IPS-18c (cell line): Measurements from ENCODE around the gene NSG1.

ENCODE experiments used
- H3K4me3 ChIP-seq: 2 replicates; pipeline ENCODE4 v1.7.0; 2013; ENCODE audit warnings: low read depth, mild to moderate bottlenecking, low read length, moderate library complexity; ENCODE audit not compliant: insufficient read depth
- H3K9me3 ChIP-seq: one replicate; pipeline ENCODE4 v1.6.1; 2013; ENCODE audit warnings: mild to moderate bottlenecking, low read length, moderate library complexity; ENCODE audit not compliant: control insufficient read depth, insufficient read depth

The NSG1 gene

GRCh38 chr4:4390046-4390445, 3.1 kb downstream of the NSG1 start:
- H3K4me3 ChIP-seq: no peak overlapping the region

GRCh38 chr4:4390515-4391240, 3.8 kb downstream of the NSG1 start:
- Histone ChIP-seq H3K4me3 (no peak overlapping the region), H3K9me3 (peaks cover 3% of the 10 kb centered on the region)

More at GRCh38 chr4:4390046-4390445, 3.1 kb downstream of the NSG1 start:
- peaks cover 3% of the 10 kb centered on the region for H3K9me3 ChIP-seq

GRCh38 chr4:4391866-4392265, 5.0 kb downstream of the NSG1 start:
- Histone ChIP-seq H3K4me3 (no peak overlapping the region), H3K9me3 (peaks cover 3% of the 10 kb centered on the region)

- H3K4me3 ChIP-seq: no peak overlapping the region
- H3K9me3 ChIP-seq: peaks cover 3% of the 10 kb centered on the region
These were observed 5.7 kb downstream of the NSG1 start for GRCh38 chr4:4392501-4393183.

GRCh38 chr4:4394644-4395043, 7.7 kb downstream of the NSG1 start:
- no peak overlapping the region for H3K4me3 ChIP-seq
- H3K9me3 ChIP-seq: peaks cover 3% of the 10 kb centered on the region

GRCh38 chr4:4395371-4395770, 8.5 kb downstream of the NSG1 start:
- H3K4me3 ChIP-seq: no peak overlapping the region
- peaks cover 3% of the 10 kb centered on the region for H3K9me3 ChIP-seq

- Histone ChIP-seq H3K9me3 (peaks cover 3% of the 10 kb centered on the region), H3K4me3 (no peak overlapping the region)
These were observed 9.1 kb downstream of the NSG1 start for GRCh38 chr4:4395849-4396627.

GRCh38 chr4:4396628-4397440, 9.9 kb downstream of the NSG1 start:
- Histone ChIP-seq H3K4me3 (no peak overlapping the region), H3K9me3 (peaks cover 3% of the 10 kb centered on the region)

- no peak overlapping the region for H3K4me3 ChIP-seq
- H3K9me3 ChIP-seq: peaks cover 3% of the 10 kb centered on the region
These were observed 10.5 kb downstream of the NSG1 start for GRCh38 chr4:4397441-4397819.

GRCh38 chr4:4398430-4398829, 11.5 kb downstream of the NSG1 start:
- H3K4me3 ChIP-seq: no peak overlapping the region

GRCh38 chr4:4401036-4401435, 14.1 kb downstream of the NSG1 start:
- Histone ChIP-seq H3K4me3 (no peak overlapping the region), H3K9me3 (no peaks in the 10 kb centered on the region)

More at GRCh38 chr4:4398430-4398829, 11.5 kb downstream of the NSG1 start:
- H3K9me3 ChIP-seq: peaks cover 3% of the 10 kb centered on the region

- Histone ChIP-seq H3K4me3 (no peak overlapping the region), H3K9me3 (no peaks in the 10 kb centered on the region)
These were observed 16.1 kb downstream of the NSG1 start for GRCh38 chr4:4402966-4403365.

- H3K4me3 ChIP-seq: no peak overlapping the region
These were observed 18.6 kb downstream of the NSG1 start for GRCh38 chr4:4405358-4405962.

GRCh38 chr4:4406455-4407298, 19.8 kb downstream of the NSG1 start:
- H3K9me3 ChIP-seq: no peaks in the 10 kb centered on the region
- no peak overlapping the region for H3K4me3 ChIP-seq

More at GRCh38 chr4:4405358-4405962, 18.6 kb downstream of the NSG1 start:
- H3K9me3 ChIP-seq: no peaks in the 10 kb centered on the region

- H3K9me3 ChIP-seq: no peaks in the 10 kb centered on the region
- H3K4me3 ChIP-seq: no peak overlapping the region
These were observed 20.6 kb downstream of the NSG1 start for GRCh38 chr4:4407299-4408131.
